GM18505 (cell line): ENCODE results near the gene ATP9B.
A peak's percentile ranks its signal among the peaks of the same experiment; 100 is the strongest.

Source experiments
- ATAC-seq: cut with Tn5 transposase; IDR thresholded peaks from one replicate; pipeline ENCODE4 v1.9.1; 2021; ENCODE audit not compliant: unreplicated experiment
- POLR2A ChIP-seq: IDR thresholded peaks from 4 replicates; pipeline ENCODE4 v1.6.1; 2011; ENCODE audit warnings: borderline replicate concordance; ENCODE audit not compliant: insufficient read depth, insufficient read length; ENCODE audit errors: extremely low read depth

ATP9B gene

DNA sequence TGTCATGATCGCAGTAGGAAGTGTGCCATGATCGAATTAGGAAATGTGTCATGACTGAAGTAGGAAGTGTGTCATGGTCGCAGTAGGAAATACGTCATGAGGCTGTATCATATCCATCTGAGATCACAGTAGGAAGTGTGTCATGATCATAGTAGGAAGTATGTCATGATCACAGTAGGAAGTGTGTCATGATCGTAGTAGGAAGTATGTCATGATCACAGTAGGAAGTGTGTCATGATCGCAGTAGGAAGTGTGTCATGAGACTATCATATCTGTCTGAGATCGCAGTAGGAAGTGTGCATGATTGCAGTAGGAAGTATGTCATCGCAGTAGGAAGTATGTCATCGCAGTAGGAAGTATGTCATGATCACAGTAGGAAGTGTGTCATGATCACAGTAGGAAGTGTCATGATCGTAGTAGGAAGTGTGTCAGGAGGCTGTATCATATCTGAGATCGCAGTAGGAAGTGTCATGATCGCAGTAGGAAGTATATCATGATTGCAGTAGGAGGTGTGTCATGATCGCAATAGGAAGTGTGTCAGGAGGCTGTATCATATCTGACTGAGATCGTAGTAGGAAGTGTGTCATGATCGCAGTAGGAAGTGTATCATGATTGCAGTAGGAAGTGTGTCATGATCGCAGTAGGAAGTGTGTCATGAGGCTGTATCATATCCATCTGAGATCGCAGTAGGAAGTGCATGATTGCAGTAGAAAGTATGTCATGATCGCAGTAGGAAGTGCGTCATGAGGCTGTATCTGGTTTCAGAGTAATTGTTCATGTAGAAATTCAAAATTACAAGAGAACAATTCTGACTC lies 270.1 kb downstream of the ATP9B start:
- no peak for TF ChIP-seq POLR2A
- no peak for ATAC-seq

- no peak for TF ChIP-seq POLR2A
- ATAC-seq = no peak
Observed at GRCh38 chr18:79343567-79344207, 274.5 kb downstream of the ATP9B start.

- ATAC-seq = no peak
- TF ChIP-seq POLR2A = no peak
Observed at GRCh38 chr18:79344208-79344581, 275.0 kb downstream of the ATP9B start.

- ATAC-seq = no peak
- TF ChIP-seq POLR2A = no peak
Observed at GRCh38 chr18:79345366-79345765, 276.2 kb downstream of the ATP9B start.

GRCh38 chr18:79345981-79346380 lies 276.8 kb downstream of the ATP9B start:
- ATAC-seq = no peak
- no peak for TF ChIP-seq POLR2A

DNA sequence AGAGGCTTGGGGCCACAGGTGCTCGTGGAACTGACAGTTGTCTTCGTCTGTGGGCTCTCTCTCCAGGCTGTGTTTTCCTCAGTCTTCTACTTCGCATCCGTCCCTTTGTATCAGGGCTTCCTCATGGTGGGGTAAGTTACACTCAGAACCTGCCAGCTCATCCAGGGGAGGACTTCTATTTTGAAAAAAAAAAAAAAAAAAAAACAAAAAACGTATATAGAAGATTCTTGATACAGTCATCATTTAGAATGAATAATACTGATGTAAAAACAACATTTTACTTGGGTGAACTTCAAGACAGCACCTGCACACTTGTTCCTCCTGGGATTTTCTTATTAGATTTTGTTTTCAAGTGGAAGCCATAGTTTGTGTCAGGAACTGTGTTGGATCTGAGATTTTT lies 278.9 kb downstream of the ATP9B start:
- no peak for TF ChIP-seq POLR2A
- no peak for ATAC-seq

DNA sequence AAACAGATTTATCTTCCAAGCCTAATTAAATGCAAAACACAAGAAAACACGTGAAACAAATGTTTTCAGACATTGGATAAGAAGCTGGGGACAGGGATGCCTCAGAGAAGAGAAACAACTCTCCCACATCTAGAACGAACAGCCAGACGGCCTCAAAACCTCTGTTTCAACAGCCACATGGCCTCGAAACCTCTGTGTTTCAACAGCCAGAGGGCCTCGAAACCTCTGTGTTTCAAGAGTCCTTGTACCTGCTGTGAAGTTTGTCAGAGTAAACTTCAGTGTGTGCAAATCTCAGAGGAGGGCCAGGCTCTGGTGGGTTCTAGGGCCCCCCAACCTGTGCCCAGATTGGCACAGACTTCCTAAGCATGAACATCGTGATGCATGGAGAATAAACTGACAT lies 283.2 kb downstream of the ATP9B start:
- no peak for TF ChIP-seq POLR2A
- ATAC-seq = no peak

DNA sequence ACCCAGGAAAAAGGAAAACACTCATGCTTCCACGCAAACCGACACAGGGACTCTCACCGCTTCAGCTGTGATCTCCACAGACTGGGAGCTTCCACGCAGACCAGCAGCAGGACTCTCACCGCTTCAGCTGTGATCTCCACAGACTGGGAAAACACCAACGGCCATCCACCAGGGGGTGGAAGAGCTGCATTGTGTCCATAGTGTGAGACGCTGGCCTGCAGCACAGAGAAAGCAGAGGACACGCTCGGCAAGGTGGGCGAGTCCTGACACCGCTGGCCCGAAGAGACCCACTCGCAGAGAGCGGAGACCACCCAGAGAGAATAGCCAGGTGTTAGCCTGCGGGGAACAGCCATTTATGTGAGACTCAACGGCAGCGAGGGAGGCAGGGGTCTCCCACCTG lies 284.1 kb downstream of the ATP9B start:
- no peak for TF ChIP-seq POLR2A
- ATAC-seq = no peak

DNA sequence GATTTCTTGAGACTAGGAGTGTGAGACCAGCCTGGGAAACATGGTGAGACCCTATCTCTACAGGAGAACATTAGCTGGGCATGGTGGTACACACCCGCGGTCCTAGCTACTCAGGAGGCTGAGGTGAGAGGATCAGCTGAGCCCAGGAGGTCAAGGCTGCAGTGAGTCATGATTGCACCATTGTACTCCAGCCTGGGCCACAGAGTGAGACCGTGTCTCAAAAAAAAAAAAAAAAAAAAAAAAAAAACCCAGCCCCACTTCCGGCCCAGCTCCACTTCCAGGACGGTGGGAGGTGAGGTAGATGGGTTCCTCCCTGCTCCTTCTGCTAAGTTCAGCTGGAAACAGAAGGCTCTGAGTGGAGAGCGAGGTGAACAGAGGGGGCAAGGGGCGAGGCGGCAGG lies 285.2 kb downstream of the ATP9B start:
- no peak for ATAC-seq
- no peak for TF ChIP-seq POLR2A

DNA sequence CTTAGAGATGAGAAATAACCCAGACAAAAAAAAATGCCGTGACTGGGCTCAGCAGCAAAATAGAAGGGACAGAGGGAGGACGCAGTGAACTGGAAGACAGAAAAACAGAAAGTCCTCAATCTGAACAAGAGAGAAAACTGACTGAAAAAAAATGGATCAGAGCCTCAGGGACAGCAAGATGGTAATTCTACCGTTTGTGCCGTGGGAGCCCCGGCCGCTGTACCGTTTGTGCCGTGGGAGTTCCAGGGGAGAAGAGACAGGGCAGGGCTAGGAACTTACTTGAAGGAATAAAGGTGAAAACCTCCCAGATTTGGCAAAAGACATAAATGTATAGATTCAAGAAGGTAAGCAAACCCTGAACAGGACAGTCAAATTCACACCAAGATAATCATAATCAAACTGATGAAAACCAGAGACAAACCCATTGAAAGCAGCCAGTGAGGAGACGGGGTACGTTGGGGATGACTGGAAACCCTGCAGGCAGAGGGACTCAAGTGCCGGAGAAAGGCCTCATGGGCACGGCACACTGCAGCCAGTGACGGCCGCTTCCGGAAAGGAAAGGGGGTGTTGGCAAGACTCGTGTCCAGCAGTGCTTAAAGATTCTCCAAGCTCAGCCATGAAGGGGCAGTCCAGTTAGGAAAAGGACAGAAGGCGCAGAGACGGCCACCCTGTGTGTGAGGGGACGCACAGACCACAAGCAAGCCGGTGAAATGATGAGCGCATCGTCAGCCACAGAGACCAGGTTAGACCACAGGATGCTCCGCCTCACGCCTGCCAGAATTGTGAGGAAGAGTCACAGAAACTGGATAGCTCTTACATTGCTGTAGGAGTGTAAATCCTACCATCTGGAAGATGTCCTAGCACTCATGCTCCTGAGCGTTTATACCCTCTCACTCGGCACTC lies 286.5 kb downstream of the ATP9B start:
- peak; percentile 45 for ATAC-seq

DNA sequence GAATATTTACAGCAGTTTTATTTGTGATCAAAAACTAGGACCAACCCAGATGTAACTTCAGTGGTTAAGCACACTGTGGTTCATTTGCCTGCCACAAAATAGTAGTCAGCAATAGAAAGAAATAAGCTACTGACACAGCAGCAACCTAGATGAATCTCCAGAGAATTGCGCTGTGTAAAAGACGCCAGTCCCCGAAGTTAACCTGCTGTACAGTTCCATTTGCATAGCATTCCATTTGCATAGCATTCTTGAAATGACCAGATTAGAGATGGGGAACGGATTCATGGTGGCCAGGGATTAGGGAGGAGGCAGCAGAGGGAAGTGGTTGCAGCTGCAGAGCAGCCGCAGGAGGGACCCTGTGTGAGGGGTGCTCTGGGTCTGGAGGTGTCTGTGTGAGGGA lies 287.2 kb downstream of the ATP9B start:
- TF ChIP-seq POLR2A = no peak
- peak; percentile 80 for ATAC-seq

More for the DNA sequence above, 286.5 kb downstream of the ATP9B start:
- TF ChIP-seq POLR2A = no peak

DNA sequence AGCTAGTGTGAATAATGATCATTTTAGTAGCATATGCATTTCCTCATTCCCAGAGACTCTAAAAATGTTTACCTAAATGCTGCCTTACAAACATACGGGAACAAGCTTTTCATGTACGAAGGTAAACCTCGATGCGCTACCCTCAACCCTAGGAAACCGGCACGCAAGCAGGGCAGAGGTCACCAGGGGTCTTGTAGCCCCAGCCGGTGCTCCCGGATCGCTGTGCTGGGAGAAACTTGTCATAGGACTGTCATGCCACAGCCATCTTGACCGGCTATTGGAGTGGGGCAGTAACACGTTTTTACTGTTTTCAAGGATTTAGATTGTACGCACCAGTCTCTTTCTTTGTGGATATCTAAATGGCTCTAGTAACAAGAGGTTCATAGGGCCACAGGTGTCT lies 291.7 kb downstream of the ATP9B start:
- no peak for TF ChIP-seq POLR2A
- ATAC-seq = no peak

- TF ChIP-seq POLR2A = no peak
- no peak for ATAC-seq
Observed at GRCh38 chr18:79361766-79362522, 292.8 kb downstream of the ATP9B start.
